ENCODE results near the gene CRADD. TPM values are rescaled to one million over a fixed set of nuclear protein-coding genes. Genes with fewer than 3 reads are reported as not detected.

The CRADD gene
- total RNA-seq, 1 donor from 2014 or later = 9.1 TPM

DNA sequence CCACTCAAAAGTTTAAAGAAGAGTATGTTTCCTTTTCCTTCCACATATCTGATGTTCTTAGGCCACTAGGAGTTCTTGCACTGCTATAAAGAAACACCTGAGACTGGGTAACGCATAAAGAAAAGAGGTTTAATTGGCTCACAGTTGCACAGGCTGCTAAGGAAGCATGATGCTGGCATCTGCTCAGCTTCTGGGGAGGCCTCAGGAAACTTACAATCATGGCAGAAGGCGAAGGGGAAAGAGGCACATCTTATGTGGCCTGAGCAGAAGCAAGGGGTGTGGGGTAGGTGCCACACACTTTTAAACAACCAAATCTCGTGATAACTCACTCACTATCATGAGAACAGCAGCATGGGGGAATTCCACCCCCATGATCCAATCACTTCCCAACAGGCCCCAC is 7.7 kb upstream of the CRADD start:
- Mint-ChIP-seq H3K4me1 (ENCODE audit: low read depth) (no peaks in the 10 kb centered on the region), H3K27ac (ENCODE audit: unreplicated experiment) (no peak overlapping the region), H3K36me3 (ENCODE audit: low read depth) (no peaks in the 10 kb centered on the region), H3K27me3 (ENCODE audit: low read depth) (peaks cover 6% of the 10 kb centered on the region), H3K9me3 (ENCODE audit: low read depth) (peaks cover 10% of the 10 kb centered on the region), H3K4me3 (ENCODE audit: unreplicated experiment) (no peak overlapping the region)
- TF ChIP-seq, protein P1, sequence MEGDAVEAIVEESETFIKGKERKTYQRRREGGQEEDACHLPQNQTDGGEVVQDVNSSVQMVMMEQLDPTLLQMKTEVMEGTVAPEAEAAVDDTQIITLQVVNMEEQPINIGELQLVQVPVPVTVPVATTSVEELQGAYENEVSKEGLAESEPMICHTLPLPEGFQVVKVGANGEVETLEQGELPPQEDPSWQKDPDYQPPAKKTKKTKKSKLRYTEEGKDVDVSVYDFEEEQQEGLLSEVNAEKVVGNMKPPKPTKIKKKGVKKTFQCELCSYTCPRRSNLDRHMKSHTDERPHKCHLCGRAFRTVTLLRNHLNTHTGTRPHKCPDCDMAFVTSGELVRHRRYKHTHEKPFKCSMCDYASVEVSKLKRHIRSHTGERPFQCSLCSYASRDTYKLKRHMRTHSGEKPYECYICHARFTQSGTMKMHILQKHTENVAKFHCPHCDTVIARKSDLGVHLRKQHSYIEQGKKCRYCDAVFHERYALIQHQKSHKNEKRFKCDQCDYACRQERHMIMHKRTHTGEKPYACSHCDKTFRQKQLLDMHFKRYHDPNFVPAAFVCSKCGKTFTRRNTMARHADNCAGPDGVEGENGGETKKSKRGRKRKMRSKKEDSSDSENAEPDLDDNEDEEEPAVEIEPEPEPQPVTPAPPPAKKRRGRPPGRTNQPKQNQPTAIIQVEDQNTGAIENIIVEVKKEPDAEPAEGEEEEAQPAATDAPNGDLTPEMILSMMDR (IDR thresholded peaks at IDR 0.05) = no peak
- no peak for DNase-seq (ENCODE audit: low spot score)

DNA sequence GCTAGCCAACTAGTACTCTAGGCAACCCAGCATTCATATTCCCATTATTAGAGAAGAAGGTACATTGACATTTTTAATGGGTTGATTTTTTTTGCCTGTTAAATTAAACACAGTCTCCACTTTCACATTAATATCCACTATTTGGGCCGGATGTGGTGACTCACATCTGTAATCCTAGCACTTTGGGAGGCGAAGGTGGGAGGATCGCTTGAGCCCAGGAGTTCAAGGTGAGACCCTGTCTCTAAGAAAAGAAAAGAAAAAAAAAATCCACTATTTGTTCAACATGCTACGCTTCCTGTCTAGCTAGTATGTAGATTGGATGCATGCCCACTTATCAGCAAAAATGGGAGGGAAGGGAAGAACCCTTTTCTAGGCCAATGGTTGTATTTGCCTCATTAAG is 7.1 kb upstream of the CRADD start:
- Mint-ChIP-seq H3K27ac (ENCODE audit: unreplicated experiment) (no peak overlapping the region), H3K36me3 (ENCODE audit: low read depth) (no peaks in the 10 kb centered on the region), H3K9me3 (ENCODE audit: low read depth) (peaks cover 10% of the 10 kb centered on the region), H3K4me1 (ENCODE audit: low read depth) (no peaks in the 10 kb centered on the region), H3K4me3 (ENCODE audit: unreplicated experiment) (no peak overlapping the region), H3K27me3 (ENCODE audit: low read depth) (peaks cover 6% of the 10 kb centered on the region)
- TF ChIP-seq, protein P1 (IDR thresholded peaks at IDR 0.05) = no peak
- DNase-seq (ENCODE audit: low spot score) = no peak

DNA sequence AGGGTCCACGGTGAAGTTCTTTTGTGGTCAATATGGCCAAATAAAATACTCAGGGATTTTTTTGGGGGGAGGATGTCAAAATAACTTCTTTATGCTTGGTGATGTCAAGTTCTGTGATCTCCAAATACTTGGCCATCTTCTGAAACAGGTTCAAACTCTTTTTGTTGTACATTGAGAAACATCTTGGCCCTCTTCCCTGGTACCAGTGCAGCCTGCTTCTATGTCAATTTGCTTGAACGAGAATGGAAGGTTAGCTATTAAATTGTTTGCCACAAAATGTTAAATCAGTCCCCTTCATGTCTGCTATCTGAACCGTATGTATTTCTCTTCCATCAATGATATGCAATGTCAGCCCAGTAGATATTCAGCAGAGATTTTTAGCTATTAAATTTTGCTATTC is 6.1 kb upstream of the CRADD start:
- TF ChIP-seq, protein P1 (IDR thresholded peaks at IDR 0.05) = no peak
- Mint-ChIP-seq H3K4me1 (ENCODE audit: low read depth) (no peaks in the 10 kb centered on the region), H3K27me3 (ENCODE audit: low read depth) (peaks cover 6% of the 10 kb centered on the region), H3K27ac (ENCODE audit: unreplicated experiment) (no peak overlapping the region), H3K4me3 (ENCODE audit: unreplicated experiment) (no peak overlapping the region), H3K9me3 (ENCODE audit: low read depth) (peaks cover 10% of the 10 kb centered on the region), H3K36me3 (ENCODE audit: low read depth) (no peaks in the 10 kb centered on the region)
- DNase-seq (ENCODE audit: low spot score) = no peak

DNA sequence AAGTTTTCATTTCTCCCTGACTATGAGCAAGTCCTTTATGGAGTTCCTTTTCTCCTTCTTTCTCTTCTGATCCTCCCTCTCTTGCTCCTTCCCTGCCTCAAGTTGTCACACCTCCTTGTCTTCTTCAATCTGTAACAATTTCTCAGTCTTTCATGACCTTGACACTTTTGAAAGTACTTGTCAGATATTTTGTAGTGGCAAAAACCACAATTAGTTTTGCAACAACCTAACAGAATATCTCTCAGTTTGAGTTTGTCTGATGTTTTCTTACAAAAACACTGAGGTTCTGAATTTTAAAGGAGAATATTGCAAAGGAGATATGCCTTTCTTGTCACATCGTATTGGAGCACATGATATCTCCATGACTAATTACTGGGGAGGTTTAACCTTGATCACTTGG is 4.1 kb upstream of the CRADD start:
- H3K9me3 Mint-ChIP-seq (ENCODE audit: low read depth) = peaks cover 10% of the 10 kb centered on the region
- peaks cover 12% of the 10 kb centered on the region for H3K4me1 Mint-ChIP-seq (ENCODE audit: low read depth)
- no peak overlapping the region for H3K27ac Mint-ChIP-seq (ENCODE audit: unreplicated experiment)
- H3K36me3 Mint-ChIP-seq (ENCODE audit: low read depth) = no peaks in the 10 kb centered on the region
- H3K4me3 Mint-ChIP-seq (ENCODE audit: unreplicated experiment) = no peak overlapping the region
- TF ChIP-seq, protein P1 (IDR thresholded peaks at IDR 0.05) = no peak
- DNase-seq (ENCODE audit: low spot score) = no peak
- H3K27me3 Mint-ChIP-seq (ENCODE audit: low read depth) = peaks cover 6% of the 10 kb centered on the region

DNA sequence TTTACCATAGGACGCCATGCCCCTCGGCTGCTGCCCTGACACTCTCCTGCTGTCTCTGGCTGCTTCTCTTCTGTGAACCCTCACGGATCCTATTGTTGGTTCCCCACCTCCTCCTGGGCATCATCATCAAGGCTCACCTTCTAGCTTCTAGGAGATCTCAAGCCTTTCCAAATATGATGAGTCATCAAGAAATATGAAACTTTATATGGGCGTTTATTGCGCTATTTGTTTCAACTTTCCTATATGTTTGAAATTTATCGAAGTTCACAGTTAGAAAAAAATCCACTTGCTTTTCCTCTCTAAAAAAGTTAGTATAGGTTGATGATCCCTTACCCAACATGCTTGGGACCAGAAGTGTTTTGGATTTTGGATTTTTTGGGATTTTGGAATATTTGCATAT is 2.8 kb upstream of the CRADD start:
- Mint-ChIP-seq H3K4me3 (ENCODE audit: unreplicated experiment) (no peak overlapping the region), H3K4me1 (ENCODE audit: low read depth) (peaks cover 18% of the 10 kb centered on the region), H3K27me3 (ENCODE audit: low read depth) (peaks cover 6% of the 10 kb centered on the region), H3K27ac (ENCODE audit: unreplicated experiment) (no peak overlapping the region), H3K36me3 (ENCODE audit: low read depth) (peaks cover 2% of the 10 kb centered on the region), H3K9me3 (ENCODE audit: low read depth) (peaks cover 2% of the 10 kb centered on the region)
- DNase-seq (ENCODE audit: low spot score) = no peak
- TF ChIP-seq, protein P1 (IDR thresholded peaks at IDR 0.05) = no peak

Data from chondrocyte (in vitro differentiated cells).